Astrocyte (in vitro differentiated cells and primary cell): ENCODE data around the gene COL23A1. TPM values are rescaled to one million over a fixed set of nuclear protein-coding genes. Genes with fewer than 3 reads are reported as not detected.
A peak's percentile ranks its signal among the peaks of the same experiment; 100 is the strongest.

ENCODE experiments used
- DNase-seq: peaks from one replicate; pipeline ENCODE4 v3.0.0-alpha.2; 2010; ENCODE audit warnings: low read depth
- FAIRE-seq: peaks from 2 replicates; lab custom pipeline; 2011; peaks lifted over from hg19 to GRCh38; lab: Jason Lieb, UNC
- H2AFZ ChIP-seq: 2 replicates; pipeline ENCODE4 v1.6.0; 2012; ENCODE audit warnings: low read depth, low read length, inconsistent platforms
- H3K27ac ChIP-seq: 2 replicates; pipeline ENCODE4 v1.5.1; 2011; ENCODE audit warnings: low read depth, low read length, inconsistent platforms
- H3K27me3 ChIP-seq: 2 replicates; pipeline ENCODE4 v1.6.0; 2011; ENCODE audit warnings: low read length, inconsistent platforms; ENCODE audit not compliant: insufficient read depth
- H3K36me3 ChIP-seq: 2 replicates; pipeline ENCODE4 v1.5.1; 2011; ENCODE audit warnings: low read length, inconsistent platforms; ENCODE audit not compliant: insufficient read depth
- H3K4me1 ChIP-seq: 2 replicates; pipeline ENCODE4 v1.5.1; 2011; ENCODE audit warnings: low read length, inconsistent platforms; ENCODE audit not compliant: insufficient read depth
- H3K4me2 ChIP-seq: 2 replicates; pipeline ENCODE4 v1.6.0; 2012; ENCODE audit warnings: low read length, inconsistent platforms
- H3K4me3 ChIP-seq: 2 replicates; pipeline ENCODE4 v1.5.1; 2011; ENCODE audit warnings: low read depth, mild to moderate bottlenecking, low read length, inconsistent platforms; ENCODE audit not compliant: insufficient read depth
- H3K79me2 ChIP-seq: 2 replicates; pipeline ENCODE4 v1.6.0; 2012; ENCODE audit warnings: mild to moderate bottlenecking, low read length, inconsistent platforms; ENCODE audit not compliant: insufficient read depth
- H3K9ac ChIP-seq: 2 replicates; pipeline ENCODE4 v1.6.0; 2012; ENCODE audit warnings: mild to moderate bottlenecking, low read length, inconsistent platforms
- H3K9me3 ChIP-seq: 2 replicates; pipeline ENCODE4 v1.5.1; 2012; ENCODE audit warnings: low read depth, mild to moderate bottlenecking, low read length, inconsistent platforms; ENCODE audit not compliant: insufficient read depth
- H4K20me1 ChIP-seq: 2 replicates; pipeline ENCODE4 v1.6.0; 2012; ENCODE audit warnings: low read length, inconsistent platforms; ENCODE audit not compliant: insufficient read depth
- H3K27ac Mint-ChIP-seq: one replicate; pipeline ENCODE4 v1.8.0; 2021; ENCODE audit warnings: mild to moderate bottlenecking, mixed read lengths; ENCODE audit not compliant: unreplicated experiment
- H3K27me3 Mint-ChIP-seq: one replicate; pipeline ENCODE4 v1.8.0; 2021; ENCODE audit warnings: low read depth, mixed read lengths; ENCODE audit not compliant: unreplicated experiment
- H3K36me3 Mint-ChIP-seq: one replicate; pipeline ENCODE4 v1.8.0; 2021; ENCODE audit warnings: low read depth, mixed read lengths; ENCODE audit not compliant: unreplicated experiment
- H3K4me1 Mint-ChIP-seq: one replicate; pipeline ENCODE4 v1.8.0; 2021; ENCODE audit warnings: low read depth, mixed read lengths; ENCODE audit not compliant: unreplicated experiment
- H3K4me3 Mint-ChIP-seq: one replicate; pipeline ENCODE4 v1.8.0; 2021; ENCODE audit warnings: mild to moderate bottlenecking, moderate library complexity, mixed read lengths; ENCODE audit not compliant: unreplicated experiment
- H3K9me3 Mint-ChIP-seq: one replicate; pipeline ENCODE4 v1.8.0; 2021; ENCODE audit warnings: mild to moderate bottlenecking, mixed read lengths; ENCODE audit not compliant: unreplicated experiment
- EZH2 ChIP-seq: IDR thresholded peaks from 2 replicates; pipeline ENCODE4 v1.6.1; 2012; ENCODE audit warnings: mild to moderate bottlenecking, low read length, inconsistent platforms; ENCODE audit not compliant: insufficient read depth
- total RNA-seq: library from RNA; stranded (reverse); gene quantifications from 2 replicates; pipeline ENCODE4 v1.2.1, GENCODE V29; 2021
- TF ChIP-seq, protein P1 (sequence below): IDR thresholded peaks from 2 replicates; pipeline ENCODE4 v1.5.1; 2011; ENCODE audit warnings: low read depth, mild to moderate bottlenecking, inconsistent platforms, low read length, moderate library complexity; ENCODE audit not compliant: insufficient read depth

The COL23A1 gene
- total RNA-seq, 1 donor from 2014 or later = 0.16 TPM

- peaks cover 13% of the 10 kb centered on the region for H3K4me1 ChIP-seq
- no peak for FAIRE-seq
Observed at GRCh38 chr5:178201221-178201926, 388.8 kb downstream of the COL23A1 start.

GRCh38 chr5:178199581-178200434 is 390.4 kb downstream of the COL23A1 start:
- FAIRE-seq = no peak
- H3K9me3 ChIP-seq = no peaks in the 10 kb centered on the region
- H3K4me3 ChIP-seq = no peak overlapping the region
- no peak overlapping the region for H3K9ac ChIP-seq
- H2AFZ ChIP-seq = no peak overlapping the region
- TF ChIP-seq, protein P1, sequence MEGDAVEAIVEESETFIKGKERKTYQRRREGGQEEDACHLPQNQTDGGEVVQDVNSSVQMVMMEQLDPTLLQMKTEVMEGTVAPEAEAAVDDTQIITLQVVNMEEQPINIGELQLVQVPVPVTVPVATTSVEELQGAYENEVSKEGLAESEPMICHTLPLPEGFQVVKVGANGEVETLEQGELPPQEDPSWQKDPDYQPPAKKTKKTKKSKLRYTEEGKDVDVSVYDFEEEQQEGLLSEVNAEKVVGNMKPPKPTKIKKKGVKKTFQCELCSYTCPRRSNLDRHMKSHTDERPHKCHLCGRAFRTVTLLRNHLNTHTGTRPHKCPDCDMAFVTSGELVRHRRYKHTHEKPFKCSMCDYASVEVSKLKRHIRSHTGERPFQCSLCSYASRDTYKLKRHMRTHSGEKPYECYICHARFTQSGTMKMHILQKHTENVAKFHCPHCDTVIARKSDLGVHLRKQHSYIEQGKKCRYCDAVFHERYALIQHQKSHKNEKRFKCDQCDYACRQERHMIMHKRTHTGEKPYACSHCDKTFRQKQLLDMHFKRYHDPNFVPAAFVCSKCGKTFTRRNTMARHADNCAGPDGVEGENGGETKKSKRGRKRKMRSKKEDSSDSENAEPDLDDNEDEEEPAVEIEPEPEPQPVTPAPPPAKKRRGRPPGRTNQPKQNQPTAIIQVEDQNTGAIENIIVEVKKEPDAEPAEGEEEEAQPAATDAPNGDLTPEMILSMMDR = no peak
- TF ChIP-seq EZH2 = no peak
- no peak overlapping the region for H3K4me2 ChIP-seq
- no peaks in the 10 kb centered on the region for H3K36me3 ChIP-seq
- no peak for DNase-seq
- no peaks in the 10 kb centered on the region for H4K20me1 ChIP-seq
- Mint-ChIP-seq H3K27me3 (peaks cover 9% of the 10 kb centered on the region), H3K27ac (peak overlapping the region; percentile 18), H3K36me3 (no peaks in the 10 kb centered on the region), H3K9me3 (no peaks in the 10 kb centered on the region), H3K4me3 (no peak overlapping the region), H3K4me1 (peaks cover 9% of the 10 kb centered on the region)
- peaks cover 9% of the 10 kb centered on the region for H3K79me2 ChIP-seq
- H3K4me1 ChIP-seq = peaks cover 8% of the 10 kb centered on the region
- peaks cover 2% of the 10 kb centered on the region for H3K27me3 ChIP-seq
- no peak overlapping the region for H3K27ac ChIP-seq

More at GRCh38 chr5:178201221-178201926, 388.8 kb downstream of the COL23A1 start:
- Mint-ChIP-seq H3K36me3 (peaks cover 1% of the 10 kb centered on the region), H3K27ac (no peak overlapping the region), H3K4me1 (peaks cover 15% of the 10 kb centered on the region), H3K27me3 (peaks cover 7% of the 10 kb centered on the region), H3K4me3 (no peak overlapping the region), H3K9me3 (no peaks in the 10 kb centered on the region)
- peaks cover 8% of the 10 kb centered on the region for H3K36me3 ChIP-seq
- H3K4me3 ChIP-seq = no peak overlapping the region
- no peak overlapping the region for H3K27ac ChIP-seq
- peak; percentile 34 for DNase-seq
- TF ChIP-seq, protein P1 = no peak
- TF ChIP-seq EZH2 = no peak
- H4K20me1 ChIP-seq = peaks cover 12% of the 10 kb centered on the region
- H3K79me2 ChIP-seq = peaks cover 24% of the 10 kb centered on the region
- H3K9ac ChIP-seq = no peak overlapping the region
- H3K27me3 ChIP-seq = no peaks in the 10 kb centered on the region
- H2AFZ ChIP-seq = no peak overlapping the region
- H3K9me3 ChIP-seq = no peaks in the 10 kb centered on the region
- peak overlapping the region; percentile 54 for H3K4me2 ChIP-seq
